GM19238 (cell line): Measurements from ENCODE around the gene STXBP3.
A peak's percentile ranks its signal among the peaks of the same experiment; 100 is the strongest.
"Not testable (repeated sequence)": the region's sequence is repeated elsewhere in the genome, so short reads cannot be mapped to it uniquely, and the experiment has no call there.

Experiments
- DNase-seq: peaks from one replicate; pipeline ENCODE4 v3.0.0; 2011; ENCODE audit warnings: low spot score; ENCODE audit not compliant: insufficient read length

Gene STXBP3

GRCh38 chr1:108746382-108747170 is at the start of gene STXBP3:
STXBP3 (plus strand) TSS chr1:108746674; CDS start chr1:108746738, 64 bp downstream.
- peak; percentile 89 for DNase-seq

- DNase-seq = no peak
Measured at GRCh38 chr1:108699375-108700332, 46.8 kb upstream of the STXBP3 start.

- no peak for DNase-seq
Measured at GRCh38 chr1:108701176-108701849, 45.2 kb upstream of the STXBP3 start.

GRCh38 chr1:108702109-108702508 is 44.4 kb upstream of the STXBP3 start:
- DNase-seq = not testable (repeated sequence)

- no peak for DNase-seq
Measured at GRCh38 chr1:108703939-108704338, 42.5 kb upstream of the STXBP3 start.

- DNase-seq = no peak
Measured at GRCh38 chr1:108704496-108704895, 42.0 kb upstream of the STXBP3 start.

GRCh38 chr1:108706643-108707042 is 39.8 kb upstream of the STXBP3 start:
- DNase-seq = no peak

- DNase-seq = no peak
Measured at GRCh38 chr1:108708691-108709660, 37.5 kb upstream of the STXBP3 start.

GRCh38 chr1:108712606-108713150 is 33.8 kb upstream of the STXBP3 start, which contains the start of gene FNDC7:
FNDC7 (plus strand) TSS chr1:108712908; CDS start chr1:108712934, 26 bp downstream.
- DNase-seq = no peak

GRCh38 chr1:108715932-108716331 is 30.5 kb upstream of the STXBP3 start:
- DNase-seq = no peak

GRCh38 chr1:108716437-108717230 is 29.8 kb upstream of the STXBP3 start:
- DNase-seq = no peak

- no peak for DNase-seq
Measured at GRCh38 chr1:108717774-108718316, 28.6 kb upstream of the STXBP3 start.

- no peak for DNase-seq
Measured at GRCh38 chr1:108718927-108719655, 27.4 kb upstream of the STXBP3 start.

- DNase-seq = no peak
Measured at GRCh38 chr1:108719656-108720435, 26.6 kb upstream of the STXBP3 start.

- DNase-seq = no peak
Measured at GRCh38 chr1:108722292-108722691, 24.2 kb upstream of the STXBP3 start.

GRCh38 chr1:108725906-108726305 is 20.6 kb upstream of the STXBP3 start:
- DNase-seq = no peak

- no peak for DNase-seq
Measured at GRCh38 chr1:108728327-108728923, 18.0 kb upstream of the STXBP3 start.
